WTC11 (cell line): ENCODE data around the gene PUSL1.

Experiments
- ATF1 ChIP-seq: sonication (generic); formaldehyde crosslinking; IDR thresholded peaks from 2 replicates; pipeline ENCODE4 v1.8.1; 2023; ENCODE audit warnings: mild to moderate bottlenecking, moderate library complexity, missing genetic modification reagents
- CREB1 ChIP-seq: sonication (generic); formaldehyde crosslinking; IDR thresholded peaks from 2 replicates; pipeline ENCODE4 v1.8.0; 2023; ENCODE audit warnings: mild to moderate bottlenecking, missing genetic modification reagents
- JUN ChIP-seq: sonication (generic); formaldehyde crosslinking; IDR thresholded peaks from 2 replicates; pipeline ENCODE4 v1.8.0; 2023; ENCODE audit warnings: mild to moderate bottlenecking, missing genetic modification reagents
- KAT7 ChIP-seq: sonication (generic); formaldehyde crosslinking; IDR thresholded peaks from 2 replicates; pipeline ENCODE4 v1.8.1; 2023; ENCODE audit warnings: missing genetic modification reagents, mild to moderate bottlenecking, borderline replicate concordance
- MYBL2 ChIP-seq: sonication (generic); formaldehyde crosslinking; IDR thresholded peaks from 2 replicates; pipeline ENCODE4 v1.8.1; 2023; ENCODE audit warnings: mild to moderate bottlenecking, moderate library complexity, missing genetic modification reagents
- NFE2L1 ChIP-seq: sonication (generic); formaldehyde crosslinking; IDR thresholded peaks from 2 replicates; pipeline ENCODE4 v1.8.1; 2023; ENCODE audit warnings: missing genetic modification reagents
- SP1 ChIP-seq: sonication (generic); formaldehyde crosslinking; conservative IDR thresholded peaks from 2 replicates; pipeline ENCODE4 v1.8.1; 2022; ENCODE audit warnings: missing genetic modification reagents
- ZNF138 ChIP-seq: sonication (generic); formaldehyde crosslinking; conservative IDR thresholded peaks from 2 replicates; pipeline ENCODE4 v1.8.1; 2022; ENCODE audit warnings: mild to moderate bottlenecking, moderate library complexity, missing genetic modification reagents
- ZNF263 ChIP-seq: sonication (generic); formaldehyde crosslinking; IDR thresholded peaks from 2 replicates; pipeline ENCODE4 v1.8.1; 2022; ENCODE audit warnings: low read depth, mild to moderate bottlenecking, moderate library complexity, missing genetic modification reagents
- TF ChIP-seq, protein P1 (sequence below): sonication (generic); formaldehyde crosslinking; IDR thresholded peaks from 2 replicates; pipeline ENCODE4 v1.8.0; 2023; ENCODE audit warnings: mild to moderate bottlenecking, missing genetic modification reagents
- TF ChIP-seq, protein P2 (sequence below): sonication (generic); formaldehyde crosslinking; IDR thresholded peaks from 2 replicates; pipeline ENCODE4 v1.8.0; 2022; ENCODE audit warnings: mild to moderate bottlenecking, missing genetic modification reagents
- TF ChIP-seq, protein P3 (sequence below): fragments of 200-600 bp; IDR thresholded peaks from 2 replicates; pipeline ENCODE4 v1.8.0; 2022; ENCODE audit warnings: antibody characterized with exemption
- TF ChIP-seq, protein P4 (sequence below): sonication (generic); formaldehyde crosslinking; IDR thresholded peaks from 2 replicates; pipeline ENCODE4 v1.8.1; 2022; ENCODE audit warnings: low read depth, missing genetic modification reagents, borderline replicate concordance
- TF ChIP-seq, protein P5 (sequence below): sonication (generic); formaldehyde crosslinking; IDR thresholded peaks from 2 replicates; pipeline ENCODE4 v1.8.0; 2023; ENCODE audit warnings: missing genetic modification reagents

DNA sequence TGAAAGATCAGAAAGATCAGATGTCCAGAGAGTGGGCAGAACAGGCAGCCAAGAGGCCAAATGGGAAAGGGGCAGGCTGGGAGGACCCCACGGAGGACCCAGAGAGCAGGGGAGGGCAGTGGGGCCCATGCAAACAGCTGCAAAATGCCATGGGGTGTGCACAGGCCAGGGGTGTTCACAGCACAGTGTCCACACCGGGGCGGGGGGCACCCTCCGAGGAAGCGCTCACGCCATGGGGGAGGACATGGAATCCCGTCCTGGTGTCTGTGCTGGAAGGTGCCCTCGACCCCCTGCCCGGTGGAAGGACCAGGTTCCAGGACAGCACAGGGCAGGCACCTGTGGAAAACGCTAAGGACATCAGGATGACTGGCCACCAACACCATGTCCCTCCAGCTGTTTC lies 14.6 kb downstream of the PUSL1 start:
- TF ChIP-seq, protein P1, sequence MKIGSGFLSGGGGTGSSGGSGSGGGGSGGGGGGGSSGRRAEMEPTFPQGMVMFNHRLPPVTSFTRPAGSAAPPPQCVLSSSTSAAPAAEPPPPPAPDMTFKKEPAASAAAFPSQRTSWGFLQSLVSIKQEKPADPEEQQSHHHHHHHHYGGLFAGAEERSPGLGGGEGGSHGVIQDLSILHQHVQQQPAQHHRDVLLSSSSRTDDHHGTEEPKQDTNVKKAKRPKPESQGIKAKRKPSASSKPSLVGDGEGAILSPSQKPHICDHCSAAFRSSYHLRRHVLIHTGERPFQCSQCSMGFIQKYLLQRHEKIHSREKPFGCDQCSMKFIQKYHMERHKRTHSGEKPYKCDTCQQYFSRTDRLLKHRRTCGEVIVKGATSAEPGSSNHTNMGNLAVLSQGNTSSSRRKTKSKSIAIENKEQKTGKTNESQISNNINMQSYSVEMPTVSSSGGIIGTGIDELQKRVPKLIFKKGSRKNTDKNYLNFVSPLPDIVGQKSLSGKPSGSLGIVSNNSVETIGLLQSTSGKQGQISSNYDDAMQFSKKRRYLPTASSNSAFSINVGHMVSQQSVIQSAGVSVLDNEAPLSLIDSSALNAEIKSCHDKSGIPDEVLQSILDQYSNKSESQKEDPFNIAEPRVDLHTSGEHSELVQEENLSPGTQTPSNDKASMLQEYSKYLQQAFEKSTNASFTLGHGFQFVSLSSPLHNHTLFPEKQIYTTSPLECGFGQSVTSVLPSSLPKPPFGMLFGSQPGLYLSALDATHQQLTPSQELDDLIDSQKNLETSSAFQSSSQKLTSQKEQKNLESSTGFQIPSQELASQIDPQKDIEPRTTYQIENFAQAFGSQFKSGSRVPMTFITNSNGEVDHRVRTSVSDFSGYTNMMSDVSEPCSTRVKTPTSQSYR (CRISPR knock-in tag), result no peak
- TF ChIP-seq JUN (CRISPR knock-in tag), result no peak
- TF ChIP-seq, protein P2, sequence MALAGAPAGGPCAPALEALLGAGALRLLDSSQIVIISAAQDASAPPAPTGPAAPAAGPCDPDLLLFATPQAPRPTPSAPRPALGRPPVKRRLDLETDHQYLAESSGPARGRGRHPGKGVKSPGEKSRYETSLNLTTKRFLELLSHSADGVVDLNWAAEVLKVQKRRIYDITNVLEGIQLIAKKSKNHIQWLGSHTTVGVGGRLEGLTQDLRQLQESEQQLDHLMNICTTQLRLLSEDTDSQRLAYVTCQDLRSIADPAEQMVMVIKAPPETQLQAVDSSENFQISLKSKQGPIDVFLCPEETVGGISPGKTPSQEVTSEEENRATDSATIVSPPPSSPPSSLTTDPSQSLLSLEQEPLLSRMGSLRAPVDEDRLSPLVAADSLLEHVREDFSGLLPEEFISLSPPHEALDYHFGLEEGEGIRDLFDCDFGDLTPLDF (CRISPR knock-in tag), result no peak
- TF ChIP-seq, protein P3, sequence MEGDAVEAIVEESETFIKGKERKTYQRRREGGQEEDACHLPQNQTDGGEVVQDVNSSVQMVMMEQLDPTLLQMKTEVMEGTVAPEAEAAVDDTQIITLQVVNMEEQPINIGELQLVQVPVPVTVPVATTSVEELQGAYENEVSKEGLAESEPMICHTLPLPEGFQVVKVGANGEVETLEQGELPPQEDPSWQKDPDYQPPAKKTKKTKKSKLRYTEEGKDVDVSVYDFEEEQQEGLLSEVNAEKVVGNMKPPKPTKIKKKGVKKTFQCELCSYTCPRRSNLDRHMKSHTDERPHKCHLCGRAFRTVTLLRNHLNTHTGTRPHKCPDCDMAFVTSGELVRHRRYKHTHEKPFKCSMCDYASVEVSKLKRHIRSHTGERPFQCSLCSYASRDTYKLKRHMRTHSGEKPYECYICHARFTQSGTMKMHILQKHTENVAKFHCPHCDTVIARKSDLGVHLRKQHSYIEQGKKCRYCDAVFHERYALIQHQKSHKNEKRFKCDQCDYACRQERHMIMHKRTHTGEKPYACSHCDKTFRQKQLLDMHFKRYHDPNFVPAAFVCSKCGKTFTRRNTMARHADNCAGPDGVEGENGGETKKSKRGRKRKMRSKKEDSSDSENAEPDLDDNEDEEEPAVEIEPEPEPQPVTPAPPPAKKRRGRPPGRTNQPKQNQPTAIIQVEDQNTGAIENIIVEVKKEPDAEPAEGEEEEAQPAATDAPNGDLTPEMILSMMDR, result no peak
- TF ChIP-seq, protein P4, sequence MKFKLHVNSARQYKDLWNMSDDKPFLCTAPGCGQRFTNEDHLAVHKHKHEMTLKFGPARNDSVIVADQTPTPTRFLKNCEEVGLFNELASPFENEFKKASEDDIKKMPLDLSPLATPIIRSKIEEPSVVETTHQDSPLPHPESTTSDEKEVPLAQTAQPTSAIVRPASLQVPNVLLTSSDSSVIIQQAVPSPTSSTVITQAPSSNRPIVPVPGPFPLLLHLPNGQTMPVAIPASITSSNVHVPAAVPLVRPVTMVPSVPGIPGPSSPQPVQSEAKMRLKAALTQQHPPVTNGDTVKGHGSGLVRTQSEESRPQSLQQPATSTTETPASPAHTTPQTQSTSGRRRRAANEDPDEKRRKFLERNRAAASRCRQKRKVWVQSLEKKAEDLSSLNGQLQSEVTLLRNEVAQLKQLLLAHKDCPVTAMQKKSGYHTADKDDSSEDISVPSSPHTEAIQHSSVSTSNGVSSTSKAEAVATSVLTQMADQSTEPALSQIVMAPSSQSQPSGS (CRISPR knock-in tag), result no peak
- TF ChIP-seq SP1 (CRISPR knock-in tag), result no peak
- TF ChIP-seq ZNF138 (CRISPR knock-in tag), result no peak
- TF ChIP-seq KAT7, result no peak
- no peak for TF ChIP-seq NFE2L1 (CRISPR knock-in tag)
- no peak for TF ChIP-seq ZNF263 (CRISPR knock-in tag)
- TF ChIP-seq MYBL2, result no peak
- TF ChIP-seq, protein P5, sequence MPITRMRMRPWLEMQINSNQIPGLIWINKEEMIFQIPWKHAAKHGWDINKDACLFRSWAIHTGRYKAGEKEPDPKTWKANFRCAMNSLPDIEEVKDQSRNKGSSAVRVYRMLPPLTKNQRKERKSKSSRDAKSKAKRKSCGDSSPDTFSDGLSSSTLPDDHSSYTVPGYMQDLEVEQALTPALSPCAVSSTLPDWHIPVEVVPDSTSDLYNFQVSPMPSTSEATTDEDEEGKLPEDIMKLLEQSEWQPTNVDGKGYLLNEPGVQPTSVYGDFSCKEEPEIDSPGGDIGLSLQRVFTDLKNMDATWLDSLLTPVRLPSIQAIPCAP (CRISPR knock-in tag), result no peak
- no peak for TF ChIP-seq ATF1 (CRISPR knock-in tag)
- TF ChIP-seq CREB1 (CRISPR knock-in tag), result no peak
